GM19468 (cell line): ENCODE results near the gene C19orf53.
"Not testable (repeated sequence)": the region's sequence is repeated elsewhere in the genome, so short reads cannot be mapped to it uniquely, and the experiment has no call there.

Experiments
- ATAC-seq: cut with Tn5 transposase; IDR thresholded peaks from one replicate; pipeline ENCODE4 v1.9.1; 2021; ENCODE audit warnings: mild to moderate bottlenecking, moderate library complexity, moderate number of reproducible peaks; ENCODE audit not compliant: unreplicated experiment; ENCODE audit errors: extremely low read depth

C19orf53 gene

GRCh38 chr19:13774217-13775191 lies at the start of gene C19orf53:
TSS of gene C19orf53 (plus strand) at chr19:13774456. CDS start at chr19:13774478, 22 bp downstream.
- ATAC-seq, result peak; percentile 76

- no peak for ATAC-seq
These were observed 47.9 kb upstream of the C19orf53 start for GRCh38 chr19:13726323-13726722.

- no peak for ATAC-seq
These were observed 46.5 kb upstream of the C19orf53 start for GRCh38 chr19:13727798-13728197.

- ATAC-seq, result no peak
These were observed 44.4 kb upstream of the C19orf53 start for GRCh38 chr19:13729859-13730258.

- peak; percentile 58 for ATAC-seq
These were observed 42.9 kb upstream of the C19orf53 start for GRCh38 chr19:13731147-13731964.

GRCh38 chr19:13732337-13732736 lies 41.9 kb upstream of the C19orf53 start:
- no peak for ATAC-seq

GRCh38 chr19:13734751-13735150 lies 39.5 kb upstream of the C19orf53 start:
- no peak for ATAC-seq

- no peak for ATAC-seq
These were observed 36.2 kb upstream of the C19orf53 start for GRCh38 chr19:13738073-13738472.

GRCh38 chr19:13741893-13742292 lies 32.4 kb upstream of the C19orf53 start:
- no peak for ATAC-seq

GRCh38 chr19:13742756-13743155 lies 31.5 kb upstream of the C19orf53 start:
- no peak for ATAC-seq

- no peak for ATAC-seq
These were observed 30.1 kb upstream of the C19orf53 start for GRCh38 chr19:13744174-13744573.

- ATAC-seq, result no peak
These were observed 27.2 kb upstream of the C19orf53 start for GRCh38 chr19:13747098-13747453.

GRCh38 chr19:13748169-13748828 lies 26.0 kb upstream of the C19orf53 start:
- ATAC-seq, result no peak

GRCh38 chr19:13751436-13751835 lies 22.8 kb upstream of the C19orf53 start:
- no peak for ATAC-seq

GRCh38 chr19:13753622-13754021 lies 20.6 kb upstream of the C19orf53 start:
- ATAC-seq, result not testable (repeated sequence)

- ATAC-seq, result no peak
These were observed 18.0 kb upstream of the C19orf53 start for GRCh38 chr19:13756210-13756609.

- ATAC-seq, result no peak
These were observed 16.2 kb upstream of the C19orf53 start for GRCh38 chr19:13757805-13758772.

GRCh38 chr19:13758795-13759194 lies 15.5 kb upstream of the C19orf53 start:
- no peak for ATAC-seq

GRCh38 chr19:13761423-13761822 lies 12.8 kb upstream of the C19orf53 start:
- ATAC-seq, result no peak
